ENCODE measurements around the gene NECTIN4. TPM values are rescaled to one million over a fixed set of nuclear protein-coding genes. Genes with fewer than 3 reads are reported as not detected.

The NECTIN4 gene
- total and polyA plus RNA-seq, 2 of the 13 experiments (the other 11 are each of a cell fraction or from before 2014, with no cell fraction given) = 5.9 to 12.4 TPM

- TF ChIP-seq ZNF670 (CRISPR knock-in tag; IDR thresholded peaks at IDR 0.05; ENCODE audit: borderline replicate concordance) (no peak), YEATS2 (CRISPR knock-in tag; IDR thresholded peaks at IDR 0.05; ENCODE audit: borderline replicate concordance) (no peak), ZNF354B (CRISPR knock-in tag; IDR thresholded peaks at IDR 0.05) (no peak), ZBTB37 (CRISPR knock-in tag; IDR thresholded peaks at IDR 0.05) (no peak), ZNF790 (CRISPR knock-in tag; IDR thresholded peaks at IDR 0.05; ENCODE audit: borderline replicate concordance) (no peak), ZNF431 (CRISPR knock-in tag; IDR thresholded peaks at IDR 0.05; ENCODE audit: borderline replicate concordance, low read depth) (no peak), ZNF3 (CRISPR knock-in tag; IDR thresholded peaks at IDR 0.05) (no peak), EEA1 (CRISPR knock-in tag; IDR thresholded peaks at IDR 0.05; ENCODE audit: borderline replicate concordance) (no peak), BHLHE40 (IDR thresholded peaks at IDR 0.05; ENCODE audit: low read length) (no peak), TRIM24 (CRISPR knock-in tag; IDR thresholded peaks at IDR 0.05) (no peak), RAD21 (CRISPR knock-in tag; IDR thresholded peaks at IDR 0.05) (no peak), HIC2 (CRISPR knock-in tag; IDR thresholded peaks at IDR 0.05; ENCODE audit: low read depth) (no peak), ZNF577 (CRISPR knock-in tag; IDR thresholded peaks at IDR 0.05; ENCODE audit: borderline replicate concordance, low read depth) (no peak), NCOR1 (IDR thresholded peaks at IDR 0.05; ENCODE audit: borderline replicate concordance, low read length) (no peak), THAP9 (CRISPR knock-in tag; IDR thresholded peaks at IDR 0.05; ENCODE audit: borderline replicate concordance) (no peak), MED1 (CRISPR knock-in tag; IDR thresholded peaks at IDR 0.05) (no peak), ZBTB38 (CRISPR knock-in tag; IDR thresholded peaks at IDR 0.05) (no peak), HOXA7 (CRISPR knock-in tag; IDR thresholded peaks at IDR 0.05) (no peak), ZNF564 (CRISPR knock-in tag; IDR thresholded peaks at IDR 0.05) (no peak), NCOA1 (CRISPR knock-in tag; IDR thresholded peaks at IDR 0.05) (no peak), PITX1 (CRISPR knock-in tag; IDR thresholded peaks at IDR 0.05) (peak; percentile 12; the same call in 1 of the 2 replicates), ZNF879 (CRISPR knock-in tag; IDR thresholded peaks at IDR 0.05) (no peak), SMAD1 (CRISPR knock-in tag; IDR thresholded peaks at IDR 0.05; ENCODE audit: borderline replicate concordance, low read depth) (no peak), HCFC1 (IDR thresholded peaks at IDR 0.05; ENCODE audit: low read depth, low read length) (no peak), ZNF160 (CRISPR knock-in tag; IDR thresholded peaks at IDR 0.05) (no peak), GABPB1 (CRISPR knock-in tag; IDR thresholded peaks at IDR 0.05) (no peak; the same call in 1 of the 2 replicates), ZSCAN21 (CRISPR knock-in tag; IDR thresholded peaks at IDR 0.05; ENCODE audit: borderline replicate concordance) (no peak)
These were observed 14.5 kb downstream of the NECTIN4 start (continued) for GRCh38 chr1:161074676-161075368.

Measured in HepG2 (cell line).